ENCODE results near the gene PRDM13. TPM values are rescaled to one million over a fixed set of nuclear protein-coding genes. Genes with fewer than 3 reads are reported as not detected.

Gene PRDM13
- total and polyA plus RNA-seq, 2 of the 8 experiments (the other 6 are each of a cell fraction or from before 2014, with no cell fraction given): 0.05 to 0.09 TPM

- TF ChIP-seq, protein P1, sequence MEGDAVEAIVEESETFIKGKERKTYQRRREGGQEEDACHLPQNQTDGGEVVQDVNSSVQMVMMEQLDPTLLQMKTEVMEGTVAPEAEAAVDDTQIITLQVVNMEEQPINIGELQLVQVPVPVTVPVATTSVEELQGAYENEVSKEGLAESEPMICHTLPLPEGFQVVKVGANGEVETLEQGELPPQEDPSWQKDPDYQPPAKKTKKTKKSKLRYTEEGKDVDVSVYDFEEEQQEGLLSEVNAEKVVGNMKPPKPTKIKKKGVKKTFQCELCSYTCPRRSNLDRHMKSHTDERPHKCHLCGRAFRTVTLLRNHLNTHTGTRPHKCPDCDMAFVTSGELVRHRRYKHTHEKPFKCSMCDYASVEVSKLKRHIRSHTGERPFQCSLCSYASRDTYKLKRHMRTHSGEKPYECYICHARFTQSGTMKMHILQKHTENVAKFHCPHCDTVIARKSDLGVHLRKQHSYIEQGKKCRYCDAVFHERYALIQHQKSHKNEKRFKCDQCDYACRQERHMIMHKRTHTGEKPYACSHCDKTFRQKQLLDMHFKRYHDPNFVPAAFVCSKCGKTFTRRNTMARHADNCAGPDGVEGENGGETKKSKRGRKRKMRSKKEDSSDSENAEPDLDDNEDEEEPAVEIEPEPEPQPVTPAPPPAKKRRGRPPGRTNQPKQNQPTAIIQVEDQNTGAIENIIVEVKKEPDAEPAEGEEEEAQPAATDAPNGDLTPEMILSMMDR (IDR thresholded peaks at IDR 0.05; ENCODE audit: control extremely low read depth in 1 of 3, insufficient read depth in 1 of 3, low read depth in 1 of 3, low read length in 3 of 3): no peak
- TF ChIP-seq BCL11A (IDR thresholded peaks at IDR 0.05; ENCODE audit: low read depth in 2 of 2, low read length in 2 of 2): no peak
- TF ChIP-seq, protein P2, sequence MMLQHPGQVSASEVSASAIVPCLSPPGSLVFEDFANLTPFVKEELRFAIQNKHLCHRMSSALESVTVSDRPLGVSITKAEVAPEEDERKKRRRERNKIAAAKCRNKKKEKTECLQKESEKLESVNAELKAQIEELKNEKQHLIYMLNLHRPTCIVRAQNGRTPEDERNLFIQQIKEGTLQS (IDR thresholded peaks at IDR 0.05; ENCODE audit: insufficient read depth, low read depth, low read length): no peak
These were observed 43.4 kb upstream of the PRDM13 start (continued) for GRCh38 chr6:99563056-99563723.
